Common myeloid progenitor, CD34-positive (primary cell): ENCODE data around the gene TCEA3.

Experiments used
- CTCF ChIA-PET: fragments of 350-600 bp; sonication (Branson Sonifier 250); formaldehyde crosslinking; loops from one replicate; lab custom pipeline; 2021; ENCODE audit warnings: antibody characterized with exemption; lab: Charles Lee
- POLR2A ChIA-PET: fragments of 350-600 bp; sonication (Branson Sonifier 250); formaldehyde crosslinking; loops from one replicate; lab custom pipeline; 2021; ENCODE audit warnings: antibody characterized with exemption; lab: Charles Lee
- DNase-seq, 3 donors: peaks; one replicate each; pipeline versions ENCODE4 v3.0.0 to v3.0.0-alpha.2; 2013
- H3K27ac ChIP-seq, 2 experiments: 1 replicate in 1 of 2; 2 replicates in 1 of 2; pipeline ENCODE4 v1.7.0; 2013; ENCODE audit warnings: inconsistent platforms in 2 of 2, low read length in 2 of 2, mild to moderate bottlenecking in 2 of 2, low read depth in 1 of 2, moderate library complexity in 1 of 2; ENCODE audit not compliant: severe bottlenecking in 2 of 2, insufficient read depth in 1 of 2, poor library complexity in 1 of 2
- H3K27me3 ChIP-seq, 5 experiments: replicated peaks in 2 of 5; 1 replicate in 3 of 5; 2 replicates in 2 of 5; pipeline versions ENCODE4 v1.6.1 to v1.7.0; 2013; ENCODE audit warnings: low read length in 4 of 5, mild to moderate bottlenecking in 2 of 5, moderate library complexity in 2 of 5, inconsistent platforms in 1 of 5; ENCODE audit not compliant: insufficient read depth in 5 of 5, control insufficient read depth in 4 of 5
- H3K36me3 ChIP-seq, 4 experiments: 1 replicate in 2 of 4; 2 replicates in 2 of 4; pipeline versions ENCODE4 v1.6.1 to v1.7.0; 2013; ENCODE audit warnings: low read length in 3 of 4, control low read depth in 1 of 4, mild to moderate bottlenecking in 1 of 4; ENCODE audit not compliant: control insufficient read depth in 4 of 4, insufficient read depth in 4 of 4
- H3K4me1 ChIP-seq, 4 experiments: 1 replicate in 3 of 4; 2 replicates in 1 of 4; pipeline versions ENCODE4 v1.6.1 to v1.7.1; 2013; ENCODE audit warnings: low read length in 3 of 4, mild to moderate bottlenecking in 3 of 4, control low read depth in 1 of 4, inconsistent platforms in 1 of 4, moderate library complexity in 1 of 4; ENCODE audit not compliant: control insufficient read depth in 4 of 4, insufficient read depth in 4 of 4; ENCODE audit errors: control extremely low read depth in 1 of 4
- H3K4me3 ChIP-seq, 7 experiments: 1 replicate in 4 of 7; 2 replicates in 3 of 7; pipeline versions ENCODE4 v1.5.1 to v1.7.0; 2013; ENCODE audit warnings: mild to moderate bottlenecking in 7 of 7, low read length in 6 of 7, moderate library complexity in 6 of 7, inconsistent platforms in 2 of 7, low read depth in 2 of 7, control low read depth in 1 of 7; ENCODE audit not compliant: insufficient read depth in 4 of 7, control insufficient read depth in 1 of 7; ENCODE audit errors: extremely low read depth in 1 of 7
- H3K9me3 ChIP-seq, 5 experiments: 1 replicate in 4 of 5; 2 replicates in 1 of 5; pipeline versions ENCODE4 v1.6.1 to v1.7.1; 2013; ENCODE audit warnings: low read length in 4 of 5, mild to moderate bottlenecking in 2 of 5, inconsistent platforms in 1 of 5, low read depth in 1 of 5, moderate library complexity in 1 of 5; ENCODE audit not compliant: control insufficient read depth in 4 of 5, insufficient read depth in 2 of 5; ENCODE audit errors: control extremely low read depth in 1 of 5
- WGBS: methylation state at CpG from one replicate; pipeline ENCODE4 v1.1.5; 2013; ENCODE audit not compliant: insufficient coverage; 5-methylcytosine and 5-hydroxymethylcytosine counted together

The TCEA3 gene

DNA sequence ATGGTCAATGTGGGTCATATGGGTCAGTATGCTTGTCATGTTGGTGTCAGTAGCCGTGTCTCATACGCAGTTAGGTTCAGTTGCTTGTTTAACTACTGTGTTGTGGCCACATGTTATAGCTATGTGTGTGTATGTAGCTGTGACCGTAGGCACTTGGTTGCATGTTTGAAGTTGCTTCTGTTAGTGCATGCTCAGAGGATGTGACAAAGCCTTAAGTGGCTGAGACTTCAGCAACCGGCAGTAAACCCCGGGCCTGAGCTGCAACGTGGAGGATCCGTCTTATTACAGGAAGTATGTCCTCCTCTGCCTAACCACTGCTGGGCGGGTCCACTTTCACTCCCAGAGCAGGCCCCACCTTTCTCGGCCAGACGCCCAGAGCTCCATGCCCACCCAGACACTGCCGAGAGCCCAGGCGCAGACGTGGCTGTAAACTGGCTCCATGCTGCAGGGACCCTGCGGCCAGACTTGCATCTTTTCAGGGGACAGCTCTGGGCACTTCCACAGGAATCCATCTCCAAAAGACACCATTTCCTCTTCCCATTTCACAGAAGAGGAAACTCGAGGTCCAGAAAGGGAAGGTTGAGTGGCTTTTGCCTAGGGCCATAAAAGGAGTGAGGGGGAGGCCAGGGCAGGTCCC is 2.2 kb downstream of the TCEA3 start:
- no peak overlapping the region for H3K27ac ChIP-seq

DNA sequence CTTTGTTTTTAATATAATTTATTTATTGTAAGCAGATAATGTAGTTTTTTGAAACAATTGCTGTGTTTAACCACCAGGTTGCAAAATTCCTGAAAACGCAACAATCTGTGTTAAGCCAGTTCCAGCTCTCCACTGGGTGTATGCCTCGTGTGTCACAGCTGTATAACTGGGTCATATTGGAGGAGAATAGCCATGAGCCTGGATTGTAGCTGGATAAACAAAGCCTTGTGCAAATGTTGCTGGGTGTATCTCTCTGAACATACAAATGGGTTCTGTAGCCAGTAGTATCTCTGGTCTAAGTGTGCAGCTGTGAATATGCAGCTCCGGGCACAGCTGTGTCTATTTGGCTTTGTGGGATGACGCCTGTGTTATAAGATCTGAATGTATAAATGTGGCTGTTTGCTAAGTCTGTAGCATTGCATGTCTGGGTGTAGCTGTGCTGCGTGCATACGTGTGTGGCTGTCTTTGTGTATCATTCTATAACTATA is 2.8 kb downstream of the TCEA3 start:
- no peak overlapping the region for H3K27ac ChIP-seq
- H3K4me3 ChIP-seq: peak overlapping the region in 1 of 7 experiments; percentile 37
- ChIA-PET POLR2A (interaction anchor here (0.6 to 1.0 kb wide), 2 partner anchors 45 to 77 kb away, joined by 3 to 4 read pairs; no protein-coding TSS in a partner anchor), CTCF (interaction anchor here (0.9 to 1.6 kb wide), 9 partner anchors 10 to 118 kb away, joined by 3 to 5 read pairs (median 4); no protein-coding TSS in a partner anchor)
- no peaks in the 10 kb centered on the region for H3K9me3 ChIP-seq
- H3K4me1 ChIP-seq: peaks cover 5 to 33% (median 27%) of the 10 kb centered on the region in 4 experiments
- peak in 2 of 3 donors; percentile 19 to 21 for DNase-seq
- H3K27me3 ChIP-seq: peaks cover 0 to 37% (median 14%) of the 10 kb centered on the region in 5 experiments
- H3K36me3 ChIP-seq: no peaks in the 10 kb centered on the region
- WGBS: 92% methylated on average over 6 of the region's 6 CpGs

More for the DNA sequence above, 2.2 kb downstream of the TCEA3 start:
- POLR2A ChIA-PET: interaction anchor here (0.6 to 1.0 kb wide), 3 partner anchors 46 to 231 kb away, joined by 3 to 4 read pairs (median 3); no protein-coding TSS in a partner anchor
- WGBS: 15% methylated on average over 14 of the region's 15 CpGs
- peaks cover 0 to 43% (median 15%) of the 10 kb centered on the region in 5 experiments for H3K27me3 ChIP-seq
- DNase-seq: peak; percentile 64 to 89 (median 83)
- H3K36me3 ChIP-seq: no peaks in the 10 kb centered on the region
- H3K4me1 ChIP-seq: peaks cover 5 to 33% (median 27%) of the 10 kb centered on the region in 4 experiments
- peak overlapping the region in 1 of 7 experiments; percentile 37 for H3K4me3 ChIP-seq
- CTCF ChIA-PET: interaction anchor here (0.6 to 1.6 kb wide), 11 partner anchors 10 to 117 kb away, joined by 3 to 5 read pairs (median 4); no protein-coding TSS in a partner anchor
- no peaks in the 10 kb centered on the region for H3K9me3 ChIP-seq

DNA sequence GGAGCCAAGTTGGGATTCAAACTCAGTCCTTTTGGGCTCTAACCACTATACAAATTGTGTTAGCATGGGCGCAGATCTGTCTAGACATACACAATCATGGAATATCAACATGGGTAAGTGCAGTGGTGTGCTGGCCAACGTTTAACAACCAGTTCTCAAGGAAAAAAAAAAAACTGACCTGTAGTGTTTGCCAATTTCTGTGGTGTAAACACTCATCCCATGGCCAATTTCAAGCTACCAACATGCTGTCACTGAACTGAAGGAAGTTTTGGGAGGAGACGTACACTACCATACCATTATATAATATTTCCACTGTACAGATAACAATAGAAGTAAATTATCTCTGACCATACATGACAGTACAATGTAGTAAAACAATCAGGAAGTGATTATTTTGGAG is 3.2 kb downstream of the TCEA3 start:
- Histone ChIP-seq H3K27me3 (peaks cover 0 to 33% (median 14%) of the 10 kb centered on the region in 5 experiments), H3K27ac (no peak overlapping the region), H3K4me1 (peaks cover 5 to 33% (median 27%) of the 10 kb centered on the region in 4 experiments), H3K36me3 (no peaks in the 10 kb centered on the region), H3K4me3 (no peak overlapping the region), H3K9me3 (no peaks in the 10 kb centered on the region)
- 90% methylated on average over 2 of the region's 3 CpGs for WGBS
- DNase-seq: no peak
- POLR2A ChIA-PET: no interaction called here
- CTCF ChIA-PET: interaction anchor here (0.9 to 1.6 kb wide), 7 partner anchors 11 to 33 kb away, joined by 3 to 5 read pairs (median 4); no protein-coding TSS in a partner anchor

DNA sequence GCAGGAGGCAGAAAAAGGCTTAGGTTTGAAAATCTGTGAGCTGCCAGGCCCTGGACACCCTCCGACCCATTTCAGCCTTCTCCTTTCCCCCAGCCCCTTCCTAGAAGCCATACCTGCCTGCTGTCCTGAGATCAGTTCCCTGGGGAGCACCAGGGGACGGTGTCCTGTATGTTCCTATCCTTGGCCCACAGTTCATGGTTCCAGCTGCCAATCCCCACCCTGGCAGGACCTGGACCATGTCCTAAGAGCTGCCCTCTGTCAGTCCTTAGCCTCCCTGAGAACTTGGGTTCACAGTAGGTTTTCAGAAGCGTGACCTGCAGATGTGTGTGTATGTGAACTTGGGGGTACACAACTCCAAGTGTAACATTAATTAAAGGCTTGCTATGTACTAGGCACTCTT is 3.8 kb downstream of the TCEA3 start:
- 100% methylated on average over 1 of the region's 3 CpGs for WGBS

DNA sequence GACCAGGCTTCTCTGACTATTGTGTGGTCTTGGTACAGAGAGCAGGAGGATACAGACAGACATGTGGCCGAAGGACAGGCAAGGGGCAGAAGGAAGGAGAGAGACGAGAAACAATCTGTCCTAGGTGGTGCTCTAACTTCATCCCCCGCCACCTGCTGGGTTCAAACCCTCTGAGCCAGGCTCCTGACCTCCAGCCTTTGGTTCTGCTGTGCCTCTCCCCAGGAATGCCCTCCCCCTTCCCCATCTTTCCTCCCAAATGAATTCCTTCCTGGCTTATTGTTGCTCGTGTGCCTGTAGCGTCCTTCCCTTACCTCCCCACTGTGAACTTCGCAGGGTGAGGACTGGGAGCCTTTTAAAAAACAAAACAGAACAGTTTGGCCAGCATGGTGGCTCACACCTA is 5.4 kb downstream of the TCEA3 start:
- WGBS: 89% methylated on average over 6 of the region's 6 CpGs
- CTCF ChIA-PET: no interaction called here
- H3K9me3 ChIP-seq: no peaks in the 10 kb centered on the region
- H3K36me3 ChIP-seq: no peaks in the 10 kb centered on the region
- DNase-seq: no peak
- H3K27me3 ChIP-seq: peaks cover 0 to 12% (median 5%) of the 10 kb centered on the region in 5 experiments
- POLR2A ChIA-PET: no interaction called here
- peaks cover 5 to 23% (median 18%) of the 10 kb centered on the region in 4 experiments for H3K4me1 ChIP-seq
- H3K4me3 ChIP-seq: no peak overlapping the region
- H3K27ac ChIP-seq: no peak overlapping the region

More for the DNA sequence above, 3.8 kb downstream of the TCEA3 start:
- Histone ChIP-seq H3K4me3 (no peak overlapping the region), H3K27me3 (peaks cover 0 to 27% (median 10%) of the 10 kb centered on the region in 5 experiments), H3K27ac (no peak overlapping the region), H3K9me3 (no peaks in the 10 kb centered on the region), H3K4me1 (peaks cover 5 to 33% (median 27%) of the 10 kb centered on the region in 4 experiments), H3K36me3 (no peaks in the 10 kb centered on the region)
- CTCF ChIA-PET: interaction anchor here (0.7 to 1.5 kb wide), 3 partner anchors 10 to 16 kb away, joined by 3 to 4 read pairs (median 3); no protein-coding TSS in a partner anchor
- DNase-seq: no peak
- POLR2A ChIA-PET: no interaction called here

DNA sequence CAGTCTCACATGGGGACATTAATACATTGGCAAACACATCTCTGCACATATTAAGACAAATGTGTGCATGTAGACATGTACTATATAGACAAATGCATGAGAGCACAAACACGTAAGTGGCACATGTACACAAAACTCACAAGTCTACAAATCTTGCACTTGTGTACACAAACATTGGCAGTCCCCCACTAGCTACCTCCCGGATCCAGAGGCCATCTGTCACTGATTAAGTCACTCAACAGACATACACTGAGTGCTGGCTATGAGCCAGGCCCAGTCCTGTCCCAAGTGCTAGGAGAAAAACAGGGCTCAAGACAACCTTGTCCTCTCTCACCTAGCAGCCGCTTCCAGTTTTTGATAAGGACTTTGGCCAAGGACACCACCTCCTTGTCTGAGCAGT is 7.0 kb downstream of the TCEA3 start:
- WGBS: 84% methylated on average over 3 of the region's 3 CpGs
- CTCF ChIA-PET: interaction anchor here (1.5 kb wide), 1 partner anchor 14 kb away, joined by 7 read pairs; no protein-coding TSS in a partner anchor
- H3K36me3 ChIP-seq: no peaks in the 10 kb centered on the region
- H3K27ac ChIP-seq: no peak overlapping the region
- H3K9me3 ChIP-seq: no peaks in the 10 kb centered on the region
- peaks cover 5 to 9% (median 9%) of the 10 kb centered on the region in 4 experiments for H3K4me1 ChIP-seq
- DNase-seq: peak in 1 of 3 donors; percentile 31
- H3K4me3 ChIP-seq: no peak overlapping the region
- no peaks in the 10 kb centered on the region for H3K27me3 ChIP-seq
- POLR2A ChIA-PET: no interaction called here

DNA sequence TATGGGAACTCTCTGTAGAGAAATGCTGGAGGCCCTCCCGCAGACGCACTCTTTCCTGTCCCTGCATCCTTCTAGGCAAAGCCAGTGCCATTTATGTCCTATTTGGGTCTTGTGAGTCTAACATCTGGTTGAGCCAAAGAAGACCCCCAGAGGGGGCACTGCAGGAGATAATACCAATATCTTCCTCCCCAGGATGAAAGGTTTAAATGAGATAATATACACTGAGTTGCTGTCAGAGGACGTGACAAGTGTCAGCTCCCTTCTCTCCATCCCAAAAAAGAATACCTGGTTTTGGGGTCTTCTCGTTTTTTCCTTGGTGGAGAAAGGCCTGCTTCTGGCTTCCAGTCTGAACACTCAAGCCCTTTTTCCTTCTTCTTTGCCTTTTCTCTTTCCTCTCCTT is 7.6 kb downstream of the TCEA3 start:
- Histone ChIP-seq H3K27me3 (no peaks in the 10 kb centered on the region), H3K36me3 (no peaks in the 10 kb centered on the region), H3K9me3 (no peaks in the 10 kb centered on the region), H3K4me3 (no peak overlapping the region), H3K27ac (no peak overlapping the region), H3K4me1 (peaks cover under 1 to 3% (median 3%) of the 10 kb centered on the region in 4 experiments)
- DNase-seq: no peak
- ChIA-PET CTCF (no interaction called here), POLR2A (no interaction called here)
- WGBS: 96% methylated on average over 3 of the region's 4 CpGs
